ENCODE data around the gene PYCR2.

DNA sequence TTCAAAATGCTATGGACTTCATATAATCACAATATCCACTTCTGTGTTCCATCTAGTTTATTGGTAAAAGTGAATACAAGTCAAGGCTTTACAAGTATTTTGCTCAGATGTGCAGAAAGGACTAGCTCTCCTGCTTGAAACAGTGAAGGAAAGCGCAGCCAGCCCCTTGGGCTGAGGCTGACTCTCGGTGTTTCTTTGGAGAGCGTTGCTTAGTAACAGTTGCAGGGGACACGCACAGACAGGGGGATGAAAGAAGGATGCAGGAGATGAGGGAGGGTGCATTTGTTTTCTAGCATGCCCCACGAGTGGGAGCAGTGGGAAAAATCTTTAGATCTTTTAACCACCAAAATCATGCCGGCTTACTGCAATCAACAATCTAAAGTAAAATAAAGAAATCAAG, 9.1 kb downstream of the PYCR2 start:
- TF ChIP-seq, protein P1, sequence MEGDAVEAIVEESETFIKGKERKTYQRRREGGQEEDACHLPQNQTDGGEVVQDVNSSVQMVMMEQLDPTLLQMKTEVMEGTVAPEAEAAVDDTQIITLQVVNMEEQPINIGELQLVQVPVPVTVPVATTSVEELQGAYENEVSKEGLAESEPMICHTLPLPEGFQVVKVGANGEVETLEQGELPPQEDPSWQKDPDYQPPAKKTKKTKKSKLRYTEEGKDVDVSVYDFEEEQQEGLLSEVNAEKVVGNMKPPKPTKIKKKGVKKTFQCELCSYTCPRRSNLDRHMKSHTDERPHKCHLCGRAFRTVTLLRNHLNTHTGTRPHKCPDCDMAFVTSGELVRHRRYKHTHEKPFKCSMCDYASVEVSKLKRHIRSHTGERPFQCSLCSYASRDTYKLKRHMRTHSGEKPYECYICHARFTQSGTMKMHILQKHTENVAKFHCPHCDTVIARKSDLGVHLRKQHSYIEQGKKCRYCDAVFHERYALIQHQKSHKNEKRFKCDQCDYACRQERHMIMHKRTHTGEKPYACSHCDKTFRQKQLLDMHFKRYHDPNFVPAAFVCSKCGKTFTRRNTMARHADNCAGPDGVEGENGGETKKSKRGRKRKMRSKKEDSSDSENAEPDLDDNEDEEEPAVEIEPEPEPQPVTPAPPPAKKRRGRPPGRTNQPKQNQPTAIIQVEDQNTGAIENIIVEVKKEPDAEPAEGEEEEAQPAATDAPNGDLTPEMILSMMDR (IDR thresholded peaks at IDR 0.05): no peak
- no peak for TF ChIP-seq POLR2A (IDR thresholded peaks at IDR 0.05)
